AG09309 (cell line): ENCODE results near the gene AP3B1.

Experiments
- DNase-seq: peaks from one replicate; pipeline ENCODE4 v3.0.0-alpha.2; 2010; ENCODE audit warnings: low read depth
- H3K4me3 ChIP-seq: 2 replicates; pipeline ENCODE4 v1.5.1; 2011; ENCODE audit warnings: mild to moderate bottlenecking, low read depth, low read length, moderate library complexity; ENCODE audit not compliant: control insufficient read depth
- CTCF ChIP-seq: IDR thresholded peaks from 2 replicates; pipeline ENCODE4 v1.5.1; 2011; ENCODE audit warnings: mild to moderate bottlenecking, low read depth, low read length, inconsistent platforms; ENCODE audit not compliant: insufficient read depth, control insufficient read depth; ENCODE audit errors: missing control alignments

The AP3B1 gene

GRCh38 chr5:78318337-78318736 is 23.8 kb upstream of the AP3B1 start:
- no peak overlapping the region for H3K4me3 ChIP-seq
- DNase-seq = no peak
- no peak for TF ChIP-seq CTCF

- no peak overlapping the region for H3K4me3 ChIP-seq
- no peak for DNase-seq
- TF ChIP-seq CTCF = no peak
These were observed 23.0 kb upstream of the AP3B1 start for GRCh38 chr5:78317515-78317914.

- no peak for TF ChIP-seq CTCF
- no peak overlapping the region for H3K4me3 ChIP-seq
- no peak for DNase-seq
These were observed 14.2 kb upstream of the AP3B1 start for GRCh38 chr5:78308703-78309102.

GRCh38 chr5:78300464-78301045 is 6.1 kb upstream of the AP3B1 start:
- peak; percentile 5 for DNase-seq
- peak; percentile 36 for TF ChIP-seq CTCF
- H3K4me3 ChIP-seq = no peak overlapping the region

GRCh38 chr5:78295035-78295961 is 800 bp upstream of the AP3B1 start:
- DNase-seq = no peak
- peak; percentile 14 for TF ChIP-seq CTCF
- peak overlapping the region; percentile 100 for H3K4me3 ChIP-seq

- DNase-seq = no peak
- H3K4me3 ChIP-seq = peak overlapping the region; percentile 100
- TF ChIP-seq CTCF = no peak
These were observed 649 bp downstream of the AP3B1 start for GRCh38 chr5:78293851-78294247.
